Activated effector memory CD4-positive, alpha-beta T cell treated with Interleukin-2 at 50 U/mL for 16 hours (primary cell): ENCODE data around the gene MT1H.
A peak's percentile ranks its signal among the peaks of the same experiment; 100 is the strongest.
"Not testable (repeated sequence)": the region's sequence is repeated elsewhere in the genome, so short reads cannot be mapped to it uniquely, and the experiment has no call there.

Experiments used
- DNase-seq: peaks from one replicate; pipeline ENCODE4 v3.0.0-alpha.2; 2020

Gene MT1H

GRCh38 chr16:56665286-56666261 lies 4.0 kb upstream of the MT1H start:
- DNase-seq, result not testable (repeated sequence)

- no peak for DNase-seq
These were observed 1.7 kb upstream of the MT1H start, which contains the start of gene MT1G for GRCh38 chr16:56667581-56668571. MT1G (minus strand) TSS chr16:56668065; CDS start chr16:56667993, 72 bp downstream.

- DNase-seq, result no peak
These were observed 416 bp downstream of the MT1H start for GRCh38 chr16:56669840-56670619.

- DNase-seq, result no peak
These were observed 963 bp downstream of the MT1H start for GRCh38 chr16:56670620-56670934.

GRCh38 chr16:56671691-56672090 lies 2.1 kb downstream of the MT1H start:
- DNase-seq, result not testable (repeated sequence)

GRCh38 chr16:56672171-56672570 lies 2.6 kb downstream of the MT1H start:
- not testable (repeated sequence) for DNase-seq

GRCh38 chr16:56672761-56673536 lies 3.3 kb downstream of the MT1H start:
- no peak for DNase-seq

GRCh38 chr16:56673921-56674320 lies 4.3 kb downstream of the MT1H start:
- DNase-seq, result no peak

- DNase-seq, result not testable (repeated sequence)
These were observed 5.0 kb downstream of the MT1H start for GRCh38 chr16:56674570-56674969.

GRCh38 chr16:56675685-56676210 lies 6.1 kb downstream of the MT1H start:
- no peak for DNase-seq

GRCh38 chr16:56677474-56677873 lies 7.9 kb downstream of the MT1H start:
- no peak for DNase-seq

- DNase-seq, result no peak
These were observed 9.6 kb downstream of the MT1H start for GRCh38 chr16:56679078-56679730.

- no peak for DNase-seq
These were observed 10.2 kb downstream of the MT1H start for GRCh38 chr16:56679818-56680217.

- DNase-seq, result peak; percentile 80
These were observed 12.5 kb downstream of the MT1H start, which contains the start of gene MT1X for GRCh38 chr16:56681939-56682702. MT1X (plus strand) TSS chr16:56682470; CDS start chr16:56682541, 71 bp downstream.

GRCh38 chr16:56682703-56683397 lies 13.2 kb downstream of the MT1H start:
- no peak for DNase-seq

- no peak for DNase-seq
These were observed 14.0 kb downstream of the MT1H start for GRCh38 chr16:56683424-56684172.

- no peak for DNase-seq
These were observed 14.8 kb downstream of the MT1H start for GRCh38 chr16:56684256-56684925.
